A549 (cell line): Measurements from ENCODE around the gene MAPK8IP3. TPM values are rescaled to one million over a fixed set of nuclear protein-coding genes. Genes with fewer than 3 reads are reported as not detected.
"Not testable (repeated sequence)": the region's sequence is repeated elsewhere in the genome, so short reads cannot be mapped to it uniquely, and the experiment has no call there.

Source experiments
- ATAC-seq, 2 experiments: fragments of 200-7000 bp in 1 of 2; fragments of >200 bp in 1 of 2; cut with Nextera tagmentation in 1 of 2; cut with Tn5 transposase in 1 of 2; 3 replicates each; pipeline versions ENCODE4 v1.8.0 to v1.9.1; 2018 to 2020; ENCODE audit warnings: mild to moderate bottlenecking in 1 of 2, moderate library complexity in 1 of 2
- CTCF ChIA-PET: fragments of 300-600 bp; sonication (Branson Sonifier 250); formaldehyde crosslinking; extraction: SDS; loops from one replicate; lab custom pipeline; 2021; ENCODE audit warnings: antibody characterized with exemption, inconsistent platforms; lab: Yijun Ruan, JAX
- POLR2A ChIA-PET: fragments of 350-600 bp; formaldehyde crosslinking; extraction: SDS; loops from one replicate; lab custom pipeline; 2021; ENCODE audit warnings: antibody characterized with exemption, inconsistent platforms; lab: Yijun Ruan, JAX
- DNase-seq, 2 experiments: peaks; one replicate each; pipeline versions ENCODE4 v3.0.0 to v3.0.0-alpha.2; 2011 to 2016; ENCODE audit warnings: low read depth in 1 of 2, low spot score in 1 of 2
- FAIRE-seq: peaks from 2 replicates; lab custom pipeline; 2011; peaks lifted over from hg19 to GRCh38; lab: Jason Lieb, UNC
- H3K27ac ChIP-seq, 2 experiments: fragments of >200 bp; sonication (Bioruptor Twin); formaldehyde crosslinking; 3 replicates each; pipeline ENCODE4 v1.5.1; 2016 to 2017
- H3K4me1 ChIP-seq: fragments of >200 bp; sonication (Bioruptor Twin); formaldehyde crosslinking; 3 replicates; pipeline ENCODE4 v1.6.1; 2016
- H3K4me2 ChIP-seq: fragments of >200 bp; sonication (Bioruptor Twin); formaldehyde crosslinking; 3 replicates; pipeline ENCODE4 v1.6.1; 2016
- H3K4me3 ChIP-seq: fragments of >200 bp; sonication (Bioruptor Twin); formaldehyde crosslinking; 3 replicates; pipeline ENCODE4 v1.5.1; 2016
- H3K9me3 ChIP-seq: fragments of >200 bp; sonication (Bioruptor Twin); formaldehyde crosslinking; 3 replicates; pipeline ENCODE4 v1.6.1; 2016
- ATOH8 ChIP-seq: fragments of 250-450 bp; sonication (Bioruptor Pico); IDR thresholded peaks from 2 replicates; pipeline ENCODE4 v1.5.0; 2020; ENCODE audit warnings: low read depth, mild to moderate bottlenecking, moderate library complexity
- BHLHE40 ChIP-seq: IDR thresholded peaks from 2 replicates; pipeline ENCODE4 v1.6.1; 2012; ENCODE audit warnings: low read depth, low read length, inconsistent platforms
- CBX2 ChIP-seq: fragments of 200-600 bp; sonication (generic); IDR thresholded peaks from 2 replicates; pipeline ENCODE4 v1.6.1; 2016; ENCODE audit warnings: low read depth, mild to moderate bottlenecking, borderline replicate concordance
- CBX8 ChIP-seq: fragments of 200-600 bp; sonication (generic); IDR thresholded peaks from 2 replicates; pipeline ENCODE4 v1.6.1; 2016
- CEBPB ChIP-seq, 2 experiments: fragments of >200 bp in 1 of 2; sonication (Bioruptor Twin) in 1 of 2; formaldehyde crosslinking in 1 of 2; IDR thresholded peaks; 2 replicates each; pipeline ENCODE4 v1.6.1; 2012 to 2016
- E2F6 ChIP-seq: IDR thresholded peaks from 2 replicates; pipeline ENCODE4 v1.6.1; 2012; ENCODE audit warnings: low read depth, borderline replicate concordance
- ELK1 ChIP-seq: fragments of 150-350 bp; IDR thresholded peaks from 2 replicates; pipeline ENCODE4 v1.6.1; 2014; ENCODE audit warnings: low read depth, mild to moderate bottlenecking, low read length
- ESRRA ChIP-seq: fragments of 150-350 bp; IDR thresholded peaks from 2 replicates; pipeline ENCODE4 v1.6.1; 2014; ENCODE audit warnings: mild to moderate bottlenecking, low read length, borderline replicate concordance
- FOSB ChIP-seq: fragments of 250-450 bp; sonication (Bioruptor Pico); IDR thresholded peaks from 2 replicates; pipeline ENCODE4 v1.5.0; 2020; ENCODE audit warnings: mild to moderate bottlenecking, moderate library complexity
- FOSL2 ChIP-seq, 2 experiments: fragments of 450-650 bp in 1 of 2; fragments of >200 bp in 1 of 2; sonication (Bioruptor Twin) in 1 of 2; formaldehyde crosslinking; IDR thresholded peaks; 2 replicates each; pipeline versions ENCODE4 v1.5.0 to v1.6.1; 2016 to 2020; ENCODE audit warnings: mild to moderate bottlenecking in 1 of 2, moderate library complexity in 1 of 2
- GATA3 ChIP-seq: IDR thresholded peaks from 2 replicates; pipeline ENCODE4 v1.6.1; 2012; ENCODE audit warnings: borderline replicate concordance
- HEYL ChIP-seq: fragments of 250-450 bp; sonication (Bioruptor Pico); IDR thresholded peaks from 2 replicates; pipeline ENCODE4 v1.8.0; 2021; ENCODE audit warnings: mild to moderate bottlenecking, moderate library complexity
- HOXA7 ChIP-seq: fragments of 250-450 bp; sonication (Bioruptor Pico); IDR thresholded peaks from 2 replicates; pipeline ENCODE4 v1.5.0; 2020; ENCODE audit warnings: mild to moderate bottlenecking, moderate library complexity
- JUNB ChIP-seq: fragments of >200 bp; sonication (Bioruptor Twin); formaldehyde crosslinking; IDR thresholded peaks from 2 replicates; pipeline ENCODE4 v1.6.1; 2016
- KDM5A ChIP-seq: fragments of 200-600 bp; sonication (generic); IDR thresholded peaks from 2 replicates; pipeline ENCODE4 v1.6.1; 2016; ENCODE audit warnings: antibody characterized with exemption, mild to moderate bottlenecking
- MAFK ChIP-seq: fragments of 450-650 bp; IDR thresholded peaks from 2 replicates; pipeline ENCODE4 v1.6.1; 2014; ENCODE audit not compliant: partially characterized antibody
- RAD21 ChIP-seq, 2 experiments: fragments of >200 bp in 1 of 2; sonication (Bioruptor Twin) in 1 of 2; formaldehyde crosslinking in 1 of 2; IDR thresholded peaks in 1 of 2; conservative IDR thresholded peaks in 1 of 2; 2 replicates in 1 of 2; 3 replicates in 1 of 2; pipeline ENCODE4 v1.6.1; 2012 to 2018; ENCODE audit warnings: inconsistent platforms in 1 of 2
- SMC3 ChIP-seq: fragments of >200 bp; sonication (Bioruptor Twin); formaldehyde crosslinking; IDR thresholded peaks from 3 replicates; pipeline ENCODE4 v1.6.1; 2018; ENCODE audit warnings: inconsistent platforms
- TFCP2L1 ChIP-seq: fragments of 250-450 bp; sonication (Bioruptor Pico); IDR thresholded peaks from 2 replicates; pipeline ENCODE4 v1.5.0; 2021; ENCODE audit warnings: mild to moderate bottlenecking
- ZC3H11A ChIP-seq: fragments of 450-650 bp; IDR thresholded peaks from 2 replicates; pipeline ENCODE4 v1.6.1; 2014; ENCODE audit warnings: antibody characterized with exemption, mild to moderate bottlenecking
- WGBS: methylation state at CpG from one replicate; pipeline ENCODE4 v1.1.6; 2017; ENCODE audit errors: missing lambda C conversion rate; 5-methylcytosine and 5-hydroxymethylcytosine counted together
- polyA plus RNA-seq, 4 experiments: library from polyadenylated mRNA; depleted of rRNA in 3 of 4; stranded (reverse); fragments of >200 nt; fragmentation: RNase III in 1 of 4; extraction: RNeasy Plus Mini Kit Qiagen cat#74134 plus additional on column Dnase treatment in 1 of 4; gene quantifications; 2 replicates in 3 of 4; 3 replicates in 1 of 4; pipeline ENCODE4 v1.2.3, GENCODE V29; 2011 to 2017
- TF ChIP-seq, protein P1 (sequence below): fragments of >200 bp; sonication (Bioruptor Twin); formaldehyde crosslinking; IDR thresholded peaks from 3 replicates; pipeline ENCODE4 v1.5.1; 2016

The MAPK8IP3 gene
- polyA plus RNA-seq, 2 of the 4 experiments (the other 2 are of a cell fraction), result 12.0 to 53.3 TPM

GRCh38 chr16:1718236-1718635, 12.2 kb downstream of the MAPK8IP3 start:
- 54% methylated on average over 10 of the region's 10 CpGs for WGBS
- H3K4me1 ChIP-seq, result peaks cover 38% of the 10 kb centered on the region

DNA sequence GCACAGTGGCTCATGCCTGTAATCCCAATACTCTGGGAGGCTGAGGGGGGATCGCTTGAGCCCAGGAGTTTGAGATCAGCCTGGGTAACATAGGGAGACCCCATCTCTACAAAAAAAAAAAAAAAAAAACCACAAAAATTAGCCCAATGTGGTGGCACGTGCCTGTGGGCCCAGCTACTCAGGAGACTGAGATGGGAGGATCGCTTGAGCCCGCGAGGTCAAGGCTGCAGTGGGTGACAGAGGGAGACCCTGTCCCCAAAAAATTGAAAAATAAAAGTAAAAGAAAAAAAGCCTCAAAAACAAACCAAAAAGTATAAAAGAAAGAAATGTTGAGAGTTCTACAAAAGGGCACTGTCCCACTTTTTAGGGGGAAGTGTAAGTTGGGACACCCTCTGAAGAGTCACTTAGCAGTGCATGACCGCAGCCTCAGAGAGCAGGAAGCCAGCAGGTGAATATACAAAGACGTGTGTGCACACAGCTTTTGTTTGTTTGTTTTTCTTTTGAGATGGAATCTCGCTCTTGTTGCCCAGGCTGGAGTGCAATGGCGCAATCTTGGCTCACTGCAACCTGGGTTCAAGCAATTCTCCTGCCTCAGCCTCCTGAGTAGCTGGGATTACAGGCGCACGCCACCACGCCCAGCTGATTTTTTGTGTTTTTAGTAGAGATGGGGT, 13.7 kb downstream of the MAPK8IP3 start:
- FAIRE-seq, result not testable (repeated sequence)
- TF ChIP-seq GATA3, result peak; percentile 47; the same call in 1 of the 2 replicates
- TF ChIP-seq CEBPB (IDR thresholded peaks at IDR 0.05), result peak; percentile 21 to 85; a peak in 2 of 4 replicates
- TF ChIP-seq, all 56 proteins: peak for 2; not testable (repeated sequence) for 54
- CTCF ChIA-PET, POLR2A ChIA-PET, H3K9me3 ChIP-seq, H3K4me3 ChIP-seq: not testable (repeated sequence)
- 70% methylated on average over 12 of the region's 12 CpGs for WGBS
- H3K4me1 ChIP-seq, result peaks cover 44% of the 10 kb centered on the region
- peak in 1 of 2 experiments; percentile 71 for DNase-seq
- H3K27ac ChIP-seq, result peak overlapping the region; percentile 5 to 7; a peak in 2 of 6 replicates
- ATAC-seq, result peak in 1 of 2 experiments; percentile 42; a peak in 2 of 6 replicates
- H3K4me2 ChIP-seq, result peak overlapping the region; percentile 41; the same call in 1 of the 3 replicates

More at GRCh38 chr16:1718236-1718635, 12.2 kb downstream of the MAPK8IP3 start:
- ATAC-seq; FAIRE-seq; H3K4me2 ChIP-seq; H3K4me3 ChIP-seq; TF ChIP-seq FOSL2 (IDR thresholded peaks at IDR 0.05): not testable (repeated sequence)
- peak overlapping the region in 1 of 2 experiments; percentile 23; a peak in 2 of 6 replicates for H3K27ac ChIP-seq
- TF ChIP-seq FOSL2 (CRISPR knock-in tag; IDR thresholded peaks at IDR 0.05), result peak; percentile 32; the same call in 1 of the 2 replicates
- TF ChIP-seq, all 56 proteins: peak for 1; not testable (repeated sequence) for 55
- CTCF ChIA-PET, POLR2A ChIA-PET, H3K9me3 ChIP-seq, DNase-seq: not testable (repeated sequence)

DNA sequence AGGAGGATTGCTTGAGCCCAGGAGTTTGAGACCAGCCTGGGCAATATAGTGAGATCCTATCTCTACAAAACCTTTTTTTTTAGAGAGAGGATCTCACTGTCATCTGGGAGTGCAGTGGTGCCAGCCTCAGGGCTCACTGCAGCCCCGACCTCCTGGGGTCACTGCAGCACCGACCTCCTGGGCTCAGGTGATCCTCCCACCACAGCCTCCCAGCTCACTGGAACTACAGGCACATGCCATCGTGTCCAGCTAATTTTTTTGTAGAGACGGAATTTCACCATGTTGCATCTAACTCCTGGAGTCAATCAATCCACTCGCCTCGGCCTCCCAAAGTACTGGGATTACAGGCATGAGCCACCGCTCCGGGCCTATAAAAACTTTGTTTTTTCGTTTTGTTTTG, 15.4 kb downstream of the MAPK8IP3 start:
- peak overlapping the region; percentile 55 for H3K4me2 ChIP-seq
- H3K4me1 ChIP-seq, result peaks cover 44% of the 10 kb centered on the region
- 90% methylated on average over 9 of the region's 9 CpGs for WGBS
- FAIRE-seq (no peak), ATAC-seq (no peak), DNase-seq (no peak)
- peak overlapping the region; percentile 71 to 86 for H3K27ac ChIP-seq
- ChIA-PET POLR2A (interaction anchor here (0.9 kb wide), 1 partner anchor 49 kb away, joined by 3 read pairs; no protein-coding TSS in a partner anchor), CTCF (interaction anchor here (0.7 to 1.1 kb wide), 3 partner anchors 20 to 358 kb away, joined by 3 to 4 read pairs (median 3); no protein-coding TSS in a partner anchor)
- H3K4me3 ChIP-seq, result no peak overlapping the region
- no peak for TF ChIP-seq MAFK
- no peaks in the 10 kb centered on the region for H3K9me3 ChIP-seq

- CTCF ChIA-PET, result interaction anchor here (0.6 to 2.2 kb wide), 21 partner anchors 8 to 262 kb away, joined by 3 to 7 read pairs (median 3); partner anchors contain the start of gene JPT2
- peak; percentile 40 to 41 for DNase-seq
- WGBS, result 39% methylated on average over 6 of the region's 6 CpGs
- H3K4me1 ChIP-seq, result peaks cover 40% of the 10 kb centered on the region
- no peak for FAIRE-seq
- ATAC-seq, result peak in 1 of 2 experiments; percentile 66; a peak in 3 of 6 replicates
- H3K27ac ChIP-seq, result peak overlapping the region; percentile 71 to 86
- POLR2A ChIA-PET, result interaction anchor here (1.0 to 1.1 kb wide), 2 partner anchors 22 to 46 kb away, joined by 3 to 5 read pairs; partner anchors contain the start of gene JPT2
- no peak overlapping the region for H3K4me3 ChIP-seq
- H3K4me2 ChIP-seq, result peak overlapping the region; percentile 30; the same call in 2 of the 3 replicates
- no peaks in the 10 kb centered on the region for H3K9me3 ChIP-seq
- no peak for TF ChIP-seq CBX2
- TF ChIP-seq, protein P1, sequence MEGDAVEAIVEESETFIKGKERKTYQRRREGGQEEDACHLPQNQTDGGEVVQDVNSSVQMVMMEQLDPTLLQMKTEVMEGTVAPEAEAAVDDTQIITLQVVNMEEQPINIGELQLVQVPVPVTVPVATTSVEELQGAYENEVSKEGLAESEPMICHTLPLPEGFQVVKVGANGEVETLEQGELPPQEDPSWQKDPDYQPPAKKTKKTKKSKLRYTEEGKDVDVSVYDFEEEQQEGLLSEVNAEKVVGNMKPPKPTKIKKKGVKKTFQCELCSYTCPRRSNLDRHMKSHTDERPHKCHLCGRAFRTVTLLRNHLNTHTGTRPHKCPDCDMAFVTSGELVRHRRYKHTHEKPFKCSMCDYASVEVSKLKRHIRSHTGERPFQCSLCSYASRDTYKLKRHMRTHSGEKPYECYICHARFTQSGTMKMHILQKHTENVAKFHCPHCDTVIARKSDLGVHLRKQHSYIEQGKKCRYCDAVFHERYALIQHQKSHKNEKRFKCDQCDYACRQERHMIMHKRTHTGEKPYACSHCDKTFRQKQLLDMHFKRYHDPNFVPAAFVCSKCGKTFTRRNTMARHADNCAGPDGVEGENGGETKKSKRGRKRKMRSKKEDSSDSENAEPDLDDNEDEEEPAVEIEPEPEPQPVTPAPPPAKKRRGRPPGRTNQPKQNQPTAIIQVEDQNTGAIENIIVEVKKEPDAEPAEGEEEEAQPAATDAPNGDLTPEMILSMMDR, result peak; percentile 77
- no peak for TF ChIP-seq ZC3H11A
- no peak for TF ChIP-seq CEBPB (IDR thresholded peaks at IDR 0.05)
- TF ChIP-seq ESRRA, result no peak
- TF ChIP-seq JUNB, result no peak
- no peak for TF ChIP-seq ATOH8 (CRISPR knock-in tag)
- no peak for TF ChIP-seq MAFK
- TF ChIP-seq GATA3, result no peak
- TF ChIP-seq KDM5A, result no peak
- no peak for TF ChIP-seq ELK1
- no peak for TF ChIP-seq BHLHE40
- TF ChIP-seq CBX8, result no peak
- peak; percentile 53 to 60; a peak in 4 of 5 replicates for TF ChIP-seq RAD21 (conservative IDR thresholded peaks at IDR 0.05 in 1 of 2, IDR thresholded peaks at IDR 0.05 in 1 of 2)
- no peak for TF ChIP-seq FOSB (CRISPR knock-in tag)
- TF ChIP-seq E2F6, result no peak
- no peak for TF ChIP-seq HEYL (CRISPR knock-in tag)
- peak; percentile 61 for TF ChIP-seq SMC3
- no peak for TF ChIP-seq TFCP2L1 (CRISPR knock-in tag)
- TF ChIP-seq HOXA7, result no peak
Observed at GRCh38 chr16:1723450-1724147, 17.6 kb downstream of the MAPK8IP3 start.
